GM19240 (cell line): ENCODE data around the gene CCDC34.

ENCODE experiments used
- DNase-seq: peaks from one replicate; pipeline ENCODE4 v3.0.0; 2011; ENCODE audit warnings: low spot score; ENCODE audit not compliant: insufficient read length

CCDC34 gene

DNA sequence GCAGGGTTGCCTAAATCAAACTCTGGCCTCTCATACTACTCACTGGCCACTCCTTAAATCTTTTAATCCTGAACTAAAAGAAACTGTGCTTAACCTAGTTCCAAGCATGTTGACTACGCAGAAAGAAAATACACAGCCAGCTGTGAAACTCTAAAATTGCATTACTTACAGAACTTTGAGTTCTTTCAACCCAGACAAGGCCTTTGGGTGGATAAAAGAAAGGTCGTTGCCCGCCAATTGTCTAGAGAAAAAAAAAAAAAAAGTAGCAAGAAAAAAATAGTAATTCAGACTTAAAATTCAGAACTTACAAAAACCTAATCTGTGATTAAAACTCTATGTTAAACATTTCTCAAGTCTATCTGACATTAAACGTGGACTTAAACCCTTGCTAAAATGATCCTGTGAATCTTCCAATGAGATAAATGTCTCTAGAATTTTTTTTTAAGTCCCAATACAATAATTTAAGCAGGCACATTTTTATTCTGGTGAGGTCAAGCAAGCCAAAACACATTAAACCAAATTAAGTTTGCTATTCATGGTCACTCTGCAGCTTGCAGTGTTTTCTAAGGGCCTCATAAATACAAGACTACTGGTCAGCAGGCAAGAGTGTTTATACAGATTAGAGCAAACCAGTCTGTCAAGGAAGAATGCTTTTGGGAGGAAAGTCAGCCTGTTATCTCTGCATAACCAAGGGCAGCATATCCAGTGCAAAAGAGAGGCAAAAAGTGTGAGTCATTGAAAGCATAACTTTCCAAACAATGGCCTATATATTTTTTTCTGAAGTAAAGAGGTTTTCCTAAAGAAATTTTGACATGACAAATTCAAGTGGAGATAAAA lies 29.5 kb upstream of the CCDC34 start:
- DNase-seq = no peak

DNA sequence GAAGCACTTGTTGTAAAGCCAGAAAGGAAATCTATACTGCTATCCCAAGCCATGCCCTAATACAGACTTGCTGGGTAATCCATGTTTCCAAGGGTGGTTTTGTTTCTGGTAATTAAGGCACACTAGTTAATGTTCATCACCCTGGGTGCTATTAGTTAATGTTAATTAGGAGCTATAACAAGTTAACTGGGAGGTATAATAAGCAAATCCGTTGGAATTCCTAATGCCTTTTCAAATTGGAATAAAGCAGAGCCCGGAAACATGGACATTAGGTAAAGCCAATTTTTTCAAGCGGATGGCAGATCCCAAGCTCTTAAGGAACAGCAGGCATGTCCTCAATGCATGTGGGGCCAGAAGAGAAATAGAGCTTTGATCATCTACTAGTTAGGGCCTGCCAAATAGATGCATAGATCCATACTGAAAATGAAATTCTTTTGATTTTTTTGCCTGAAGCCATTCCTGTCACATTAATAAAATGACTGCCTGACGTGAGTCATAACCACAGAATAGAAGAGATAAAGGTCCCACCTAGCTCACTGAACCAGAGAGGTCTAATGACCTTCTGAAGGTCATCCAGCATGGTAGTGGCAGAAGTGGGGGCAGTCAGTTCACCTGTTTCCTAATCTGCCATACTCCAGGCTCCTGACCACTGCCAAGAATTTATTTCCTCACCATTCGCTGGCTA lies 28.5 kb upstream of the CCDC34 start:
- DNase-seq = no peak

DNA sequence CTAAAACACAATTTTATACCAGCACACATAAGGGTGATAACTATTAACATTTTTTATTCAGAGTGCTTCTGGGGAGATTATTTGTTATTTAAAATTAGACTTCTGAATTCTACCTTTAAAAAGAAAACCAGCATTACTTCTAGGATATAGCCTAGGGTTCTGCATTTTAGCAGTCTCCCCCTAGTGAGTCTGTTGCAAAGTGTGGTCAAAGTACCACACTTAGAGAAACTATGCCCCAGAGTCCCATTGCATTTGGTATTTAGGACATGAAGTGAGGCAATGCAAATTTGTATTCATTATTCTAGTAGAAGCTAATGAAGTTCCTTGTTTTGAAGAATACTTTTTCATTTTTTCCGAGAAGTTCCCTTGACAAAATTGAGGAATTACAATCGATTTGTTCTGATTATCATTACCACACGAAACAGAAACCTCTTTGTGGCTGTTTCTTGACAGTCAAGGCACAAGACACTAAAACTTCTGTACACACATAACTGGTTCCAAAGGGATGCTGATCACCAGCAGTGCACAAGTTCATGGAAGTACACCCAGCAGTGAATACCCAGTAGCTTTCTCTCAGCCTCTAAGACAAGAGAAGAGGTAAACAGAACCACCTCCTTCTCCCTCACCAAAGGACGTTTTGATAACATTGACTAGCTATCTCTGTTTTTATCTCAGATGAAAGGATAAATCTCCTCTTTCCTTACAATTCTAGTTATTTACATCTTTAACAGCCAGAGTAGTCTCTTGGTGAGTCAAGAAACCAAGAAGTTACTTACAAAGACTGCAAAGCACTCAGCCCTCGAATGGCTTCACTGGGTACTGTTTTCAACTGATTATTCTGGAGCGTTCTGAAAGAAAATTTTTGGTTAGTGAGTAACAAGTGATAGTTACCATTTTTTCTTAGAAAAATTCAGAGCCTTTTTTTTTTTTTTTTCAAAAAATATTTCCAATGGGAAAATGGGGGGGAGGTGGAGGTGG lies 27.6 kb upstream of the CCDC34 start:
- DNase-seq = no peak

DNA sequence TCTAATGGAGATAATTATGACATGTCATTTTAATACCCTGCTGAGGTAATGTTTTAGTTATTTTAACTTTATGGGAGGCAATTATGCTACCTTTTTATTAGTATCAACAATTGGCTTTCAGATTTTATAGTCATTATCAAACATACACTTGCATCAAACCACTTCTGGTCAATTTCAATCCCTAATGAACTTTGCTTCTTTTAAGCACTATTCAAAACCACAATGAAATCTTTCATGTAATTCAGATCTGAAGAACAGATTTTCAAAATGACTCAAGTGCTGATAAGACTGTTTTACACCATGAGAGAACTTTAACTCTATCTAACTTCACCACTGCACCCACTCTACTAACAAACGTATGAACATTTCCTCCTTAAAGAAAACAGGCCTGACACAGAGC lies 25.9 kb upstream of the CCDC34 start:
- DNase-seq = no peak

DNA sequence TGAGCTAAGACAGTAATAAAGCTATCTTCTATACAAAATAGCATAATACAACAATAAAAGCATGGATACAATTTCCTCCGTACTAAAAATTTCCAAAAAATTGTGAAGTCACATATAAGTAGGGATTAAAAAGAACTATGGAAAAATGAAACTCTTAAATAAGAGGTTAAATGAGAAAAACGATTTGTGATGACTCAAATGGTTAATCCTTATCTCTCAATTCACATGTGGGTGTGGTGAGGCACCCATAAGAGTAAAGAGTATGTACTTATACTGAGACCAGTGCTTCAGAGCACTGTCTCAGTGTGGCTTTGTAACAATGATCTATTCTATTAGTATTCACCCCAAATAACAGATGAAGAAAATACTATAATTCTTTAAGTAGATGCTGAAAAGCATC lies 25.0 kb upstream of the CCDC34 start:
- DNase-seq = no peak

DNA sequence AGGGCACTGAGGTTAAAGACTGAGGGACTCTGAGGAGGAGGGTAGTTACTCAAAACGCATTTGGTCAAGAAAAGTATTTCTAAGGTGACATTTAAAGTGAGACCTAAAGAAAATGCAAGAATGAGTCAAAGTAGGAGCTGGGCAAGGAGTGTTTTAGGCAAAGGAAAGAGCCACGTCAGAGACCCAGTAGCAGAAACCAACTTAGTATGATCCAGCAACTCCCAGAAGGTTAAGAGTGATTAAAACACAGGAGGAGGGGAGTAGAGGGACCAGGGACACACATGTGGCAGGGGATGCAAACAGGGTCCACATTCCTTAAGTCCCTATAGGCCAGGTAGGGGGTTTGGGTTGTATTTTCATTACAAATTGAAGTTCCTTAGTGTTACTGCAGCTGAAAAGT lies 24.3 kb upstream of the CCDC34 start:
- no peak for DNase-seq

DNA sequence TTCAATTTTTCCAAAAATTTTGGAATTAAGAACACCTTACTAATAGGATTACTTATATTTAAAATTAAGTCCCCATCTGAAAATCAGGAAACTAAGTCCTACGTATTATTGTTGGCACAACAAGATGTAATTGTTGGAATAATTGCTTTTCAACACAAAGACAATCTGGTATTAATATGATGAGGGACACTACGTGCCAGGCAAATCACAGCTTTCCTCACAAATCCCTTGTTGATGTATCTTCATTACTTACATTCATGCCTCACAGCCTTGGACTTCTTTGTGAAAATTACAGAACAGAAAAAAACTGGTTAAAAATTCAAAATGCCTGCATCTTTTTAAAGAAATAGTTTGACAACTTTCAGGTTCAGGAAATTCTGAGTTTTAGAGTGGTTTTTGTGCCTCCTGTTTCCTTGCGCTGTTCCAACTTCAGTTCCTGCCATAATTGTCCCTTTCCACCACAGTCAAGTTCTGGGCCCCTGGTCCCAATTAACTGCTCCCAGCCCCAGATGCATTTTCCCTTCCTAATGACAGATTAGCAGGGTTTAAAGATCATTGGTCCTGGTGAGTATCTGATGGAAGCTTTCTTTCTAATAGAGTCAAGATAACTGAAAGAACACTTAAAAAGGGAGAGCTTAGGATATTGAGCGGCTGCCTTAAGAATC lies 23.3 kb upstream of the CCDC34 start:
- no peak for DNase-seq

DNA sequence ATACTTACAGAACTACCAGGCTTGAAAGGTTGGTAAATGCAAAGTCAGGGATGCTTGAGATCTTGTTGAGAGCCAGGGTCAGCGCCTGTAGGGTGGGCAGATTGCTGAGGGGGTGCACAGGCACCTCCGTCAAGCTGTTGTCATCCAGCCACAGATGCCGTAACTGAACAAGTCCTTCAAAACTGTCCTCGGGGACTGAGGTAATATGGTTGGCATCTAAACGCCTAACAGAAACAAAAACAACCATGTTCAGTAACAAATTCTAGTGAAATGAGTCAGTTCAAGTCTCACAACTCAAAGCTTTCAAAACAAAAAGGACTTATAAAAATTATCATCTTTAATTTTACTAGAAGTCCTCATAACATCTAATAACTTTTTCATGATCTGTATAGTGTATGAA lies 22.2 kb upstream of the CCDC34 start:
- DNase-seq = no peak

DNA sequence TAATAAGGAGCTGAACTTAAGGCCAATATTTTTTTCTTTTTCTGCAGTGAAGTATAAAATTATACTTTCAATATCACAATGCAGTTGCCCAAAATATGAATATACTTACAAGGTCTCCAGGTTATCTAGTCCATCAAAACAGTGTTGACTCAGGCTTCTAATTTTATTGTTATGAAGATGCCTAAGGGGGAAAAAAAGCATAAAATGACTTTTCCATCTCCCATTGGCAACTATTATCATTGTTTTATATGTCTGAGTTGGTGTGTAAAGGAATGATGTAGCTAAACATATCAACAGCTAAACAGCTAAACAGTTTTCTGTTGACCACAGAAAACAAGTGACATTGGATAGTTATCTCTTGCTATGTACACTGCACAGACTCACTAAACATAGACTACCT lies 21.2 kb upstream of the CCDC34 start:
- DNase-seq = no peak

DNA sequence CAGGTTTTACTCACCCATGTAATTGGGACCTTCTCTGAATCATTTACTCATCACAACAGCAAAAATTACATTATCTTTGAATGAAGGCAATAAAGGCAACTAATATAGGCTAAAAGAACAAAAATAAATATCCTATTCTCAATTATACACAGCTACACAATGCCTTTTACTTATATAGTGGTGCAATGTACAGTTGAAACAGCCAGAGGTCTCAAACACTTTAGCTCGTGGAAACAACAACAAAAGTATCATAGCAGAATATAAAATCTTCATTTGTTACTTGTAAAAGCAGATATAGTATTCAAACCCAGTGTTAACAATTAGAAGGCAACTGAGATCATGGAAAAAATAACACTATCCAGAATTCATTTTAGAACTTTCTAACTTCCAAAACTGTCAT lies 20.6 kb upstream of the CCDC34 start:
- DNase-seq = no peak

DNA sequence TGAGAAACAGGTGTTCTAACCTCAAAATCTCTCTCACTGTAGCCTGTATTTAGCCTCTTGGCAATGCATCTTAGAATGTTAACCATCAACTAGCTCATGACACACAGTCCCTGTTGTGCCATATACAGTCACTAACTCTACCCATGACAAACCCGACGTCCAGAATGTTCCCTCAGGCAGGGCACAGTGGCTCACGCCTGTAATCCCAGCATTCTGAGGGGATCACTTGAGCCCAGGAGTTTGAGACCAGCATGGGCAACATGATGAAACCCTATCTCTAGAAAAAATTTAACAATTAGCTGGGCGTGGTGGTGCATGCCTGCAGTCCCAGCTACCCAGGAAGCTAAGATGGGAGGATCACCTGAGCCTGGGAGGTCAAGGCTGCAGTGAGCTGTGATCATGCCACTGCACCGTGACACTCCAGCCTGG lies 18.2 kb upstream of the CCDC34 start:
- DNase-seq = no peak

DNA sequence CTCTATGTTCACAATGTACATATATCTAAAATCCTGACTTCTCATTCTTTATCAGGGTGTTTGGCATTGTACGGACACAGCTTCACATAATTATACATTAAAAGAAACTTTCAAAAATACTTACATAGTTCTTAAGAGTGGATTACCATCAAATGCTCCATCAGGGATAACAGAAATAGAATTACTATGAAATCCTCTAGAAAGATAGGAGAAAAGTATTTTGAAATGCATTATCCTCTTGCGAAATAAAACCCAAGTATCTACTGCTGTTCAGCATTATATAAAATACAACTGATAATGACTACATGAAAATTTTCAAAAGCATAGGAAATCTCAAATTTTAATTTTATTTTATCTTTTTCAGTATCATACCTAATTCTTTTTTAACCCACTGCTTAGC lies 17.8 kb upstream of the CCDC34 start:
- no peak for DNase-seq

DNA sequence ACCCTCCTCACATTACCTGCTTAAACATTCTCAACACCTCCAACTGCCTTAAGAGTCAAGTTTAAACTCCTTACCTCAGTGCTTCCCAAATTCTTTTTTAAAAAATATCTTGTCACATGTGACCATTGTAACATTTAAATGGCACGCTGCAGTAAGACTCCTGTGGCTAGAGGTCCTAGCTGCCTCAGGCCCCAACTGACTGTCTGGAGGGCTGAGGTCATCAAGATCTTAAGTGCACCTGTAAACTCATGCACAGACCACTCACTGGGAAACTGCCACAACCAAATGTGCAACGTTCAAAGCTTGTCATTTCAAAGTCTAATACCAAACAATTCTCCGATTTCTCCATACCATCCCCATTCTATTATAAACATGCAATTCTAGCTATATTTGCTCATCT lies 16.4 kb upstream of the CCDC34 start:
- no peak for DNase-seq

DNA sequence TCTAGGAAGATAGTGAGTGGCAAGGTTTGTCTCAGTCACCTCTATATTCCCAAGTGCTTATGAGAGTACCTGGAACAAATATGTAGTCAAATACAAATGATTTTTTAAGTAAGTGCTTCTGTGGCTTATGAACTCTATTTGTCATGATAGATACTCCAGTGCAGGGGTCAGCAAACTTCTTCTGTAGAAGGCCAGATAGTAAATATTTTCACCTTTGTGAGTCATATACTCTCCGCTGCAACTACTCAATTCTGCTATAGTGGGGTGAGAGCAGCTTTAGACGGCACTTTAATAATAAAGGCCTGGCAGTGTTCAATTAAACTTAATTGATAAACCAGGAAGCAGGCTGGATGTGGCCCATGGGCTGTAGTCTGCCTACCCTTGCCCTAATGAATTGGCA lies 12.4 kb upstream of the CCDC34 start:
- no peak for DNase-seq

DNA sequence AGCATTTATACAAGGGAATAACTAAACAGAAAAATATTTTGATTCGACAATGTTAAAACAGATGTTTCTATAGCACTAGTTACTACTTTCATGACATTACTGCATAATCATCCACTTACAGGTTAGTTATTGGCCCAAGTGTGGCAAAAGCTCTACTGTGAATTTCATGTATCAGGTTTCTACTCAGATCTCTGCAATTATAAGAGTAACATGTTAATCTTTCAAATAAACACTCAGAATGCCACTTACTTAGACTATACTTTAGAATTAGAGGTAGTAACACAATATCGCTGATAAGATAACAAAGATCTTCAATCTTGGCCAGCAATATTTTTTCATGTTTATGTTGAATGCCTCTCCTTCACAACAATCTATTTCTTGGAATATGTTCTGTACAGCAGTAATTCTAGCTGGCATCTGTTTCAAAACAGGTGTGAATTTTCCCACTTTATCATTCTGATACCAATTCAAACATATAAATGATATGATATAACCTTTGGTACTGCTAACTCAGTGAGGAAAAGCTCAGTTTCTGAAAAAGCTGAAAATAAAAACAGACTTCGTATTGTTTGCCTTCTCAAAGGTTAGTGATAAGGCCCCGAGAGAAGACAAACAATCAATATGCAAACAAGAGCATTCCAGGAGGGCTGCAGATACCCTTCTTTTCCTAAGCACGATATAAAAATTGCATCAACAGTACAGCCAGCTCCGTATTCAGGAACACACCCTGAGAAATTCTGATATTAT lies 11.0 kb upstream of the CCDC34 start:
- DNase-seq = no peak

DNA sequence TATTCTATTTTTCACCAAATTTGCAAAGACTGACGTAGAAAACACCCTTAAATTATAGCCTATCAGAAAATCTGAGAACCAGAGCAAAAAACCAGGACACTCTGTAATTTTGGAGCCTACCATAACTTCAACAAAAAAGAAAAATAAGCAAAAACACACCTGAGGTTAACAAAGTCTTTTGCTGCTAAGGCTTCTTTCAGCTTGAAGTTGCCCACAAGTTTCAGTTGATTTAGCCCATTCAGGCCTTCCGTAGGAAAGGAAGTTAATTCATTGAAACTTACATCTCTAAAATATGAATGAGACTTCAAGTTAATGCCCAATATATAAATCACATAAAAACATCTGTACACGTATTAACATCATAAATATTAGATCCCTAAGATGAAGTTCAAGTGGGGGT lies 10.4 kb upstream of the CCDC34 start:
- DNase-seq = no peak

DNA sequence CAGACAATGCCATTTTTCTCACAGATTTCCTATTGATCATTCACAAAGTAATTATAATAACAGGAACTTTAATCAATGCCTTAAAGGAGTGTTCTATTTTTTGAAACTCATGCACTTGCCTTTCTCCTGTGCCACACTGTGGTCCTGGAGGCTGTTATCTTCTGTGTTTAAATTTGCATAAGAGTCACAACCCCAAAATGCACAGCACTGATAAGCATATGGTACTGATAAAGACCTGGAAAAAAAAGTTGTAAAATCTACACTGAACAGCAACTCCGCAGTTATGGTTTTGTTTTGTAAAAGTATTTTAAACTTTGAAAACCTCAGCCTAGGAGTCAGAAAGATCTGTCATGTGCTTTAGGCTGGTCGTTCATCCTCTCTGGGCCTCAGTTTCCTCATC lies 9.1 kb upstream of the CCDC34 start:
- DNase-seq = no peak

DNA sequence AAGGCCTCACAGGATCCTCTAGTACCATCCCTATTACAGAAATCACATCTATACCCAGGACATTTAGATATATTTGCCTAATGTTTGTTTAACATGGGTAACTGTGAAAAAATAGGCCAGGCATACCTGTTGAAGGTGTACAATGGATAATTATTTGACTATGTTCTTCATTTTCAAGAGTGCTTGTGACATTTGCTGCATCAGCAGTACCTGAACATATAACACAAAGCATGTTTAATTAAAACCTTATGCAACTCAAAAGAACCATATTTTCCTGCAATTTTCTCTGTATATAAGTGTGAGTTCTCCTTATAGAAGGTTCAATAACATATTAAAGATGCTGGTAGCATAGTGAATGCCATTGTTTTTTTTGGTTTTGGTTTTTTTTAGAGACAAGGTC lies 8.5 kb upstream of the CCDC34 start:
- no peak for DNase-seq

DNA sequence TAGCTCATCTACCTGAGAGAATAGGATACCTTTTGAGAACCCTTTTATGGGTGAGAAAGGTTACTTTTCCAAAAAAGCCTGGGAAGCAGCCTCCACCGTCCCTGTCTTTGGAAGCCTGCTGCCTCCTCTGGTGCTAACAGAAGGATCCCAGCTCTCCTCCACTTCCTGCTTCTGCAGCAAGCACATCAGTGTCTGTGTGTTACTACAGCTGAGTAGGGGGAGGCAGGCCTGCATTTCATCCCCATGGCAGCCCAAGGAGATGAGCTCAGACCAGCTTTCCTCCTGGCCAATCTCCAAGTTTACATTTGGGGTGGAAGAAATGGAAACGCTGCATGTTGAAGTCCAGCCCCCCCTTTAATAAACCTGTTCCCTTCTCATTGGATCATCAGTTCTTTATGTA lies 7.4 kb upstream of the CCDC34 start:
- DNase-seq = no peak

DNA sequence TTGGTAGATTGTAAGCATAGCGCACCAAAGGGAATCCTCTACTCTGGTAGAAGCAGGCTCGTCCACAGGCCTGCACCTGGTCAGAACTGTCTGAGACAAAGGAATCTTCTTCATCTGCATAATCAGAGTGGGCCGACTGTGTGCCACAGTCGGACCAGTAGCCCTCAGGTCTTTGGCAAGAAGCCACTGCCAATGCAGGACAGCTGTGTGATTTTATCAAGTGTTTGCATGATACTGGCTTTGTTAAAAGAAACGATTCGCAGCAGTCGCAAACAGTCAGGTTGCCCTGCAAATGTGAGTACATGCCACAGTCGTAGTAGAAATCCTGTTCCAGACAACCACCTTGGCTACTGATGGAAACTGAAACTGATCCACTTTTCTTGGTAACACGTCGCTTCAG lies 4.9 kb upstream of the CCDC34 start:
- no peak for DNase-seq
